Brain microvascular endothelial cell (primary cell): ENCODE results near the gene KIF25.
"Not testable (repeated sequence)": the region's sequence is repeated elsewhere in the genome, so short reads cannot be mapped to it uniquely, and the experiment has no call there.

Experiments used
- DNase-seq: peaks from one replicate; pipeline ENCODE4 v3.0.0-alpha.2; 2020
- H3K27ac ChIP-seq: fragments of 250-450 bp; sonication (Bioruptor Pico); 2 replicates; pipeline ENCODE4 v1.5.1; 2020; ENCODE audit warnings: mild to moderate bottlenecking, moderate library complexity
- H3K27me3 ChIP-seq: fragments of 250-450 bp; sonication (Bioruptor Pico); replicated peaks from 2 replicates; pipeline ENCODE4 v1.5.1; 2020; ENCODE audit warnings: mild to moderate bottlenecking
- H3K36me3 ChIP-seq: fragments of 250-450 bp; sonication (Bioruptor Pico); replicated peaks from 2 replicates; pipeline ENCODE4 v1.5.1; 2020; ENCODE audit warnings: mild to moderate bottlenecking
- H3K4me3 ChIP-seq: 2 replicates; pipeline ENCODE4 v1.5.1; 2011; ENCODE audit warnings: low read depth, mild to moderate bottlenecking, control low read depth, low read length, moderate library complexity
- CTCF ChIP-seq: IDR thresholded peaks from 2 replicates; pipeline ENCODE4 v1.5.1; 2011; ENCODE audit warnings: low read depth, mild to moderate bottlenecking, moderate library complexity, low read length, control low read depth, inconsistent platforms; ENCODE audit errors: missing control alignments
- in situ Hi-C: cut with HindIII; loops from 2 replicates; pipeline ENCODE4 v1.10.0; 2017; ENCODE audit warnings: low sequenced_read_pairs, low pct_ligation_motif_present

The KIF25 gene

GRCh38 chr6:168071620-168072019 is 74.1 kb downstream of the KIF25 start:
- in situ Hi-C loops = no loop called here

DNA sequence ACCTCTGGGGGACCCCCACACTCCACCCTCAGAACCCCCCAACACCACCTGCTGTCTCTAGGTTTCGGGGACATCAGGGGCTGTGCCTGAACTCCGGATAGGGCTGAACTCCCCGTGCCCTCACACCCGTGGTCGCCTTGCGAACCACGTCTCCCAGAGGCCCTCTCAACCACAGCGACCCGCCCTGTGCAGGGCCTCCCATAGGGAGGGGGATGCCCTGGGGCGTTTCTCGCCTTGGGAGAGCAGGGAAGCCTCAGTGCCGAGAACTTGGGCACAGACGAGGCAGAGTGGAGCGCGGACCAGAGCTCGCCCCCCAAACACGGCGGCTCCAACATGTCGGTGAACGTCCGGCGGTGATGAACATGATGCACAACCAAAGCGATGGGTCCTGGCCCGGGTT is 74.8 kb downstream of the KIF25 start:
- Histone ChIP-seq H3K36me3 (no peaks in the 10 kb centered on the region), H3K27ac (no peak overlapping the region), H3K4me3 (no peak overlapping the region), H3K27me3 (no peaks in the 10 kb centered on the region)
- in situ Hi-C loops = no loop called here
- no peak for TF ChIP-seq CTCF
- DNase-seq = no peak

More at GRCh38 chr6:168071620-168072019, 74.1 kb downstream of the KIF25 start:
- H3K27me3 ChIP-seq = no peaks in the 10 kb centered on the region
- H3K4me3 ChIP-seq = no peak overlapping the region
- H3K27ac ChIP-seq = no peak overlapping the region
- no peak for TF ChIP-seq CTCF
- no peaks in the 10 kb centered on the region for H3K36me3 ChIP-seq
- DNase-seq = no peak

GRCh38 chr6:168072730-168073129 is 75.3 kb downstream of the KIF25 start:
- no peak overlapping the region for H3K4me3 ChIP-seq
- DNase-seq = no peak
- no peak overlapping the region for H3K27ac ChIP-seq
- in situ Hi-C loops = no loop called here
- no peak for TF ChIP-seq CTCF
- H3K36me3 ChIP-seq = no peaks in the 10 kb centered on the region
- no peaks in the 10 kb centered on the region for H3K27me3 ChIP-seq

GRCh38 chr6:168073937-168074730 is 76.7 kb downstream of the KIF25 start:
- no peak for TF ChIP-seq CTCF
- no peak overlapping the region for H3K4me3 ChIP-seq
- H3K27ac ChIP-seq = no peak overlapping the region
- no peak for DNase-seq
- in situ Hi-C loops = no loop called here
- H3K36me3 ChIP-seq = no peaks in the 10 kb centered on the region
- H3K27me3 ChIP-seq = no peaks in the 10 kb centered on the region

GRCh38 chr6:168075216-168075615 is 77.7 kb downstream of the KIF25 start:
- Histone ChIP-seq H3K36me3 (no peaks in the 10 kb centered on the region), H3K27me3 (no peaks in the 10 kb centered on the region), H3K4me3 (no peak overlapping the region), H3K27ac (no peak overlapping the region)
- in situ Hi-C loops = no loop called here
- no peak for DNase-seq
- TF ChIP-seq CTCF = no peak

DNA sequence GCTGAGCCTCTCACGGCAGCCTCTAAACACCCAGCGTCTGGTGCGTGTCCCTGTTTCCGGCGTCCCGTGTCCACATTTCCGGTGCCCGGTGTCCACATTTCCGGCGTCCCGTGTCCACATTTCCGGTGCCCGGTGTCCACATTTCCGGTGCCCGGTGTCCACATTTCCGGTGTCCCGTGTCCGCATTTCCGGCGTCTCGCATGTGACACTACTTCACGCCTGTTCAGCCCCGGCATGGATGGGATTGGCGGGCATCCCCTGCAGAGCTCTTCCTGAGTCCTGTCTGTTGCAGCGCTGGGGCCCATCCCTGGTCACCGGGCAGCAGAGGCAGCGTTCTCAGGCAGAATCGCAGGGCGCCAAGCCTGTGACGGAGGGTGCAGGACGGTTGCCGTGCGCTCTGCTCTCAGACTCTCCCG is 78.3 kb downstream of the KIF25 start:
- TF ChIP-seq CTCF = no peak
- no peak for DNase-seq
- Histone ChIP-seq H3K27me3 (no peaks in the 10 kb centered on the region), H3K27ac (no peak overlapping the region), H3K4me3 (no peak overlapping the region), H3K36me3 (no peaks in the 10 kb centered on the region)
- in situ Hi-C loops = no loop called here

GRCh38 chr6:168077401-168077800 is 79.9 kb downstream of the KIF25 start:
- in situ Hi-C loops, H3K36me3 ChIP-seq, H3K27me3 ChIP-seq, H3K4me3 ChIP-seq, DNase-seq, H3K27ac ChIP-seq: not testable (repeated sequence)
